Middle frontal gyrus (tissue), 1 donor: ENCODE data around the gene HIVEP1.

ENCODE experiments used
- DNase-seq: peaks from one replicate; pipeline ENCODE4 v3.0.0-alpha.2; 2015; ENCODE audit warnings: low spot score; ENCODE audit errors: extremely low spot score

HIVEP1 gene

GRCh38 chr6:11992086-11992485 lies 20.0 kb upstream of the HIVEP1 start:
- DNase-seq: no peak

- DNase-seq: no peak
Measured at GRCh38 chr6:11994875-11995461, 17.1 kb upstream of the HIVEP1 start.

GRCh38 chr6:11996751-11997150 lies 15.4 kb upstream of the HIVEP1 start:
- no peak for DNase-seq

- no peak for DNase-seq
Measured at GRCh38 chr6:11999246-11999645, 12.9 kb upstream of the HIVEP1 start.

- DNase-seq: no peak
Measured at GRCh38 chr6:12000174-12000573, 11.9 kb upstream of the HIVEP1 start.

- no peak for DNase-seq
Measured at GRCh38 chr6:12001004-12001705, 11.0 kb upstream of the HIVEP1 start.

- DNase-seq: no peak
Measured at GRCh38 chr6:12001706-12002435, 10.2 kb upstream of the HIVEP1 start.

GRCh38 chr6:12007473-12007872 lies 4.6 kb upstream of the HIVEP1 start:
- DNase-seq: no peak

GRCh38 chr6:12007887-12008286 lies 4.2 kb upstream of the HIVEP1 start:
- DNase-seq: no peak

GRCh38 chr6:12008366-12009179 lies 3.5 kb upstream of the HIVEP1 start:
- DNase-seq: no peak

GRCh38 chr6:12009180-12009685 lies 2.9 kb upstream of the HIVEP1 start:
- no peak for DNase-seq

GRCh38 chr6:12009876-12010634 lies 2.1 kb upstream of the HIVEP1 start:
- DNase-seq: no peak

GRCh38 chr6:12010635-12011275 lies 1.4 kb upstream of the HIVEP1 start:
- no peak for DNase-seq

GRCh38 chr6:12011276-12012037 lies 655 bp upstream of the HIVEP1 start:
- DNase-seq: peak; percentile 77

- DNase-seq: peak; percentile 55
Measured at GRCh38 chr6:12012558-12013306, 620 bp downstream of the HIVEP1 start.

GRCh38 chr6:12013307-12013719 lies 1.2 kb downstream of the HIVEP1 start:
- no peak for DNase-seq

GRCh38 chr6:12014027-12014872 lies 2.1 kb downstream of the HIVEP1 start:
- DNase-seq: no peak

GRCh38 chr6:12014873-12015149 lies 2.7 kb downstream of the HIVEP1 start:
- no peak for DNase-seq
